ENCODE data around the gene HOXD12.

HOXD12 gene

DNA sequence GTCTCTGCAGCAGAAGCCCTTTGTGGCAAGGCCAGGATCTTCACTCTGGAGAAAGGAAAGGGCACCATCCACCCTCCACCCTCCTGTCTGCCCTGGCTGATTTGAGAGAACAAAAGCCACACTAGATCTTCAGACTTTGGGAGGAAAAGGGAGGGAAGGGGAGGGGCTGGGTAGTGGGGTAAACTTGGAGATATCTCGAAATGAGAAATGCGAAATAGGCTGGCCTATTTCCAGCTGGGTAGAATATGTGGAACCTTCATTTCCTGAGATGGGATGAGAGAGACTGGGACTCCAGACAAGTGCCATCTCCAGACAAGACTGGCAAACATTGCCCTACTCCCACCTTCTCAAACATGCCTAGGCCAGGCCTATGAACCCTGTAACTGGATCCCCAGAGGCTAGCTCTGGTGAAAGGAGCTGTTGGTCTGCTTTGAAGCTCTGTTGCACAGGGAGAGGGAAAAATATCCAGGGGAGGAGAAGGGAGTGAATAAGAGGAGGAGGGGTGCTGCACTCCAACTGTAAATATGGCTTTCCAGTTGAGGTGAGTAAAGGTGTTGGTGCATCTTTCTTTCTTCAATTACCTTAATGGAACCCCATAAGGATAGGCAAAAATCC lies 1.7 kb downstream of the HOXD12 start:
- no peaks in the 10 kb centered on the region for H3K36me3 ChIP-seq (ENCODE audit: insufficient read depth, insufficient read length, low read length)
- H3K4me3 ChIP-seq (ENCODE audit: insufficient read length, low read depth): no peak overlapping the region
- DNase-seq (ENCODE audit: low read depth, low spot score): no peak
- peaks cover 32% of the 10 kb centered on the region; the same call in 1 of the 2 replicates for H3K9me3 ChIP-seq (ENCODE audit: insufficient read depth, low read length)
- TF ChIP-seq SUZ12 (IDR thresholded peaks at IDR 0.05; ENCODE audit: extremely low read depth, insufficient read depth, insufficient read length) (no peak), ZNF274 (IDR thresholded peaks at IDR 0.05; ENCODE audit: low read depth, low read length) (no peak), YY1 (IDR thresholded peaks at IDR 0.05; ENCODE audit: insufficient read depth, insufficient read length) (no peak)
- peaks cover 18% of the 10 kb centered on the region for H3K4me1 ChIP-seq (ENCODE audit: insufficient read depth, insufficient read length)
- no peak overlapping the region for H3K9ac ChIP-seq (ENCODE audit: insufficient read length, low read depth)
- H3K27me3 ChIP-seq (ENCODE audit: insufficient read depth, insufficient read length): peaks cover 83% of the 10 kb centered on the region

- peaks cover 86% of the 10 kb centered on the region for H3K27me3 ChIP-seq (ENCODE audit: insufficient read depth, insufficient read length)
- no peak overlapping the region for H3K4me3 ChIP-seq (ENCODE audit: insufficient read length, low read depth)
- TF ChIP-seq ZNF274 (IDR thresholded peaks at IDR 0.05; ENCODE audit: low read depth, low read length): no peak
- no peak for TF ChIP-seq SUZ12 (IDR thresholded peaks at IDR 0.05; ENCODE audit: extremely low read depth, insufficient read depth, insufficient read length)
- TF ChIP-seq YY1 (IDR thresholded peaks at IDR 0.05; ENCODE audit: insufficient read depth, insufficient read length): no peak
- peaks cover 32% of the 10 kb centered on the region; the same call in 1 of the 2 replicates for H3K9me3 ChIP-seq (ENCODE audit: insufficient read depth, low read length)
- no peak overlapping the region for H3K9ac ChIP-seq (ENCODE audit: insufficient read length, low read depth)
- H3K36me3 ChIP-seq (ENCODE audit: insufficient read depth, insufficient read length, low read length): no peaks in the 10 kb centered on the region
- no peak for DNase-seq (ENCODE audit: low read depth, low spot score)
- peaks cover 19% of the 10 kb centered on the region for H3K4me1 ChIP-seq (ENCODE audit: insufficient read depth, insufficient read length)
Measured at GRCh38 chr2:176101842-176102241, 2.2 kb downstream of the HOXD12 start.

- peaks cover 92% of the 10 kb centered on the region for H3K27me3 ChIP-seq (ENCODE audit: insufficient read depth, insufficient read length)
- no peaks in the 10 kb centered on the region for H3K36me3 ChIP-seq (ENCODE audit: insufficient read depth, insufficient read length, low read length)
- no peak for TF ChIP-seq YY1 (IDR thresholded peaks at IDR 0.05; ENCODE audit: insufficient read depth, insufficient read length)
- TF ChIP-seq ZNF274 (IDR thresholded peaks at IDR 0.05; ENCODE audit: low read depth, low read length): no peak
- TF ChIP-seq SUZ12 (IDR thresholded peaks at IDR 0.05; ENCODE audit: extremely low read depth, insufficient read depth, insufficient read length): no peak
- H3K9ac ChIP-seq (ENCODE audit: insufficient read length, low read depth): no peak overlapping the region
- no peak for DNase-seq (ENCODE audit: low read depth, low spot score)
- no peak overlapping the region for H3K4me3 ChIP-seq (ENCODE audit: insufficient read length, low read depth)
- peaks cover 19% of the 10 kb centered on the region for H3K4me1 ChIP-seq (ENCODE audit: insufficient read depth, insufficient read length)
- peaks cover 32% of the 10 kb centered on the region; the same call in 1 of the 2 replicates for H3K9me3 ChIP-seq (ENCODE audit: insufficient read depth, low read length)
Measured at GRCh38 chr2:176102309-176102866, 2.8 kb downstream of the HOXD12 start.

- Histone ChIP-seq H3K4me3 (ENCODE audit: insufficient read length, low read depth) (no peak overlapping the region), H3K4me1 (ENCODE audit: insufficient read depth, insufficient read length) (peaks cover 19% of the 10 kb centered on the region), H3K9ac (ENCODE audit: insufficient read length, low read depth) (no peak overlapping the region), H3K27me3 (ENCODE audit: insufficient read depth, insufficient read length) (peaks cover 98% of the 10 kb centered on the region), H3K36me3 (ENCODE audit: insufficient read depth, insufficient read length, low read length) (no peaks in the 10 kb centered on the region), H3K9me3 (ENCODE audit: insufficient read depth, low read length) (peaks cover 32% of the 10 kb centered on the region; the same call in 1 of the 2 replicates)
- DNase-seq (ENCODE audit: low read depth, low spot score): no peak
- no peak for TF ChIP-seq SUZ12 (IDR thresholded peaks at IDR 0.05; ENCODE audit: extremely low read depth, insufficient read depth, insufficient read length)
- TF ChIP-seq YY1 (IDR thresholded peaks at IDR 0.05; ENCODE audit: insufficient read depth, insufficient read length): no peak
- no peak for TF ChIP-seq ZNF274 (IDR thresholded peaks at IDR 0.05; ENCODE audit: low read depth, low read length)
Measured at GRCh38 chr2:176103194-176103593, 3.6 kb downstream of the HOXD12 start.

- H3K27me3 ChIP-seq (ENCODE audit: insufficient read depth, insufficient read length): peaks cover 98% of the 10 kb centered on the region
Measured at GRCh38 chr2:176103742-176104315, 4.2 kb downstream of the HOXD12 start.

DNA sequence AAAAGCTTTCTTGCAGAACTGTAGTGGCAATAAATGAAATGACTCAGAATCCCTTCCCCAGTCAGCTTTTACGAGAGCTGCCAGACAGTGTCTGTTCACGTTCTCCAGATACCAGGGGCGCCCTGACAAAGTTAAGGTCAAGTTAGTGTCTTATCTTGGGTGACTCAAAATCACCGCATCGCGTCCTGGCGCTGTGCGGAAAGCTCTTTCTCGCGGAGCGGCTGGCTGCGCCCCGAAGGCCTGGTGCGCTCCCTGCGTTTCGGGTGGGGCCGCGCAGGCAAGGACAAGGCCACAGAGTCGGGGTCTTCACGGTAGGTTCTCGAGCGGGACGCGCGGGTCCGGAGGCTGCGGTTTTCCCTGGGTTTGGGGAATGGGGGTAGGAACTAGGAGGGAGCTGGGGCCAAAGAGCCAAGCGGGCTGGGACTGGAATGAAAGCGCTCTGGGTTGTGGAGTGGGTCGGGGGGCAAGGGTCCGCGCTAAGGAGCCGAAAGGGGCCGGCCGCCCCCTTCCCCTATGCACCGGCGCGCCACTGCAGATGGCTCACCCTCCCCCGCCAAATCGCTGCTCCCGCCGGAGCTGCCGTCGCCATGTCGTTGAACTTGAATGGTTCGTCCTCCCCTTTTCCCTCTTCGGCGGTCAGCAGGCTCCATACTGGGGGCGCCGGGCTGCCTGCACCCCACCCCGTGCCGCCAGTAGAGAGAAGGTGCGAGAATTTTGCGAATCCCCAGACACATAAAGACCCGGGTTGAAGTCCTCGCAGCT lies 4.9 kb downstream of the HOXD12 start:
- Histone ChIP-seq H3K9ac (ENCODE audit: insufficient read length, low read depth) (peak overlapping the region; percentile 57), H3K4me1 (ENCODE audit: insufficient read depth, insufficient read length) (peaks cover 16% of the 10 kb centered on the region), H3K4me3 (ENCODE audit: insufficient read length, low read depth) (peak overlapping the region; percentile 41), H3K9me3 (ENCODE audit: insufficient read depth, low read length) (peaks cover 25% of the 10 kb centered on the region; the same call in 1 of the 2 replicates), H3K27me3 (ENCODE audit: insufficient read depth, insufficient read length) (peaks cover 98% of the 10 kb centered on the region), H3K36me3 (ENCODE audit: insufficient read depth, insufficient read length, low read length) (no peaks in the 10 kb centered on the region)
- no peak for DNase-seq (ENCODE audit: low read depth, low spot score)
- TF ChIP-seq SUZ12 (IDR thresholded peaks at IDR 0.05; ENCODE audit: extremely low read depth, insufficient read depth, insufficient read length): peak; percentile 41
- TF ChIP-seq ZNF274 (IDR thresholded peaks at IDR 0.05; ENCODE audit: low read depth, low read length): no peak

More at GRCh38 chr2:176103742-176104315, 4.2 kb downstream of the HOXD12 start:
- peaks cover 31% of the 10 kb centered on the region; the same call in 1 of the 2 replicates for H3K9me3 ChIP-seq (ENCODE audit: insufficient read depth, low read length)
- peaks cover 18% of the 10 kb centered on the region for H3K4me1 ChIP-seq (ENCODE audit: insufficient read depth, insufficient read length)
- H3K4me3 ChIP-seq (ENCODE audit: insufficient read length, low read depth): no peak overlapping the region
- no peak overlapping the region for H3K9ac ChIP-seq (ENCODE audit: insufficient read length, low read depth)
- H3K36me3 ChIP-seq (ENCODE audit: insufficient read depth, insufficient read length, low read length): no peaks in the 10 kb centered on the region
- no peak for DNase-seq (ENCODE audit: low read depth, low spot score)
- TF ChIP-seq SUZ12 (IDR thresholded peaks at IDR 0.05; ENCODE audit: extremely low read depth, insufficient read depth, insufficient read length) (no peak), ZNF274 (IDR thresholded peaks at IDR 0.05; ENCODE audit: low read depth, low read length) (no peak), YY1 (IDR thresholded peaks at IDR 0.05; ENCODE audit: insufficient read depth, insufficient read length) (no peak)

Data from NT2/D1 (cell line).